Measurements from ENCODE around the gene RIPOR3. TPM values are rescaled to one million over a fixed set of nuclear protein-coding genes. Genes with fewer than 3 reads are reported as not detected.
"Not testable (repeated sequence)": the region's sequence is repeated elsewhere in the genome, so short reads cannot be mapped to it uniquely, and the experiment has no call there.

The RIPOR3 gene
- polyA plus RNA-seq, 1 experiment = 11.5 TPM

- ChIA-PET CTCF (no interaction called here), POLR2A (no interaction called here)
- no peak for DNase-seq (ENCODE audit: low read depth, low spot score)
- H3K27ac ChIP-seq (ENCODE audit: low read depth, low read length) = peak overlapping the region; percentile 39
- H3K4me3 ChIP-seq (ENCODE audit: low read depth, low read length) = no peak overlapping the region
- no peak for TF ChIP-seq CTCF (IDR thresholded peaks at IDR 0.05; ENCODE audit: low read depth, low read length)
- H3K27me3 ChIP-seq (ENCODE audit: control insufficient read depth, insufficient read depth, low read length) = no peaks in the 10 kb centered on the region
- no peaks in the 10 kb centered on the region for H3K9me3 ChIP-seq (ENCODE audit: control insufficient read depth, insufficient read depth, low read length)
Measured at GRCh38 chr20:50709636-50709973, 18.3 kb upstream of the RIPOR3 start.

- ChIA-PET POLR2A (no interaction called here), CTCF (no interaction called here)
- Histone ChIP-seq H3K4me3 (ENCODE audit: low read depth, low read length) (no peak overlapping the region), H3K9me3 (ENCODE audit: control insufficient read depth, insufficient read depth, low read length) (no peaks in the 10 kb centered on the region), H3K27me3 (ENCODE audit: control insufficient read depth, insufficient read depth, low read length) (no peaks in the 10 kb centered on the region), H3K27ac (ENCODE audit: low read depth, low read length) (peak overlapping the region; percentile 39)
- no peak for DNase-seq (ENCODE audit: low read depth, low spot score)
- TF ChIP-seq CTCF (IDR thresholded peaks at IDR 0.05; ENCODE audit: low read depth, low read length) = no peak
Measured at GRCh38 chr20:50708845-50709635, 17.7 kb upstream of the RIPOR3 start.

- no peak for TF ChIP-seq CTCF (IDR thresholded peaks at IDR 0.05; ENCODE audit: low read depth, low read length)
- no peak overlapping the region for H3K4me3 ChIP-seq (ENCODE audit: low read depth, low read length)
- peak; percentile 59 for DNase-seq (ENCODE audit: low read depth, low spot score)
- H3K27me3 ChIP-seq (ENCODE audit: control insufficient read depth, insufficient read depth, low read length) = no peaks in the 10 kb centered on the region
- POLR2A ChIA-PET = interaction anchor here (0.7 to 1.0 kb wide), 2 partner anchors 10 to 49 kb away, joined by 3 to 5 read pairs; no protein-coding TSS in a partner anchor
- no peak overlapping the region for H3K27ac ChIP-seq (ENCODE audit: low read depth, low read length)
- CTCF ChIA-PET = interaction anchor here (0.6 kb wide), 1 partner anchor 41 kb away, joined by 4 read pairs; no protein-coding TSS in a partner anchor
- H3K9me3 ChIP-seq (ENCODE audit: control insufficient read depth, insufficient read depth, low read length) = no peaks in the 10 kb centered on the region
Measured at GRCh38 chr20:50704971-50705370, 13.6 kb upstream of the RIPOR3 start.

- ChIA-PET CTCF (no interaction called here), POLR2A (interaction anchor here (1.0 kb wide), 1 partner anchor 9 kb away, joined by 5 read pairs; no protein-coding TSS in a partner anchor)
- Histone ChIP-seq H3K4me3 (ENCODE audit: low read depth, low read length) (no peak overlapping the region), H3K9me3 (ENCODE audit: control insufficient read depth, insufficient read depth, low read length) (no peaks in the 10 kb centered on the region), H3K27me3 (ENCODE audit: control insufficient read depth, insufficient read depth, low read length) (no peaks in the 10 kb centered on the region), H3K27ac (ENCODE audit: low read depth, low read length) (no peak overlapping the region)
- no peak for TF ChIP-seq CTCF (IDR thresholded peaks at IDR 0.05; ENCODE audit: low read depth, low read length)
- DNase-seq (ENCODE audit: low read depth, low spot score) = no peak
Measured at GRCh38 chr20:50704514-50704913, 13.2 kb upstream of the RIPOR3 start.

- H3K27me3 ChIP-seq (ENCODE audit: control insufficient read depth, insufficient read depth, low read length); H3K9me3 ChIP-seq (ENCODE audit: control insufficient read depth, insufficient read depth, low read length); POLR2A ChIA-PET; H3K4me3 ChIP-seq (ENCODE audit: low read depth, low read length); CTCF ChIA-PET; H3K27ac ChIP-seq (ENCODE audit: low read depth, low read length); DNase-seq (ENCODE audit: low read depth, low spot score): not testable (repeated sequence)
Measured at GRCh38 chr20:50703651-50704438, 12.5 kb upstream of the RIPOR3 start.

All from AG04450 (cell line).